Measurements from ENCODE around the gene MAML3.

The MAML3 gene

DNA sequence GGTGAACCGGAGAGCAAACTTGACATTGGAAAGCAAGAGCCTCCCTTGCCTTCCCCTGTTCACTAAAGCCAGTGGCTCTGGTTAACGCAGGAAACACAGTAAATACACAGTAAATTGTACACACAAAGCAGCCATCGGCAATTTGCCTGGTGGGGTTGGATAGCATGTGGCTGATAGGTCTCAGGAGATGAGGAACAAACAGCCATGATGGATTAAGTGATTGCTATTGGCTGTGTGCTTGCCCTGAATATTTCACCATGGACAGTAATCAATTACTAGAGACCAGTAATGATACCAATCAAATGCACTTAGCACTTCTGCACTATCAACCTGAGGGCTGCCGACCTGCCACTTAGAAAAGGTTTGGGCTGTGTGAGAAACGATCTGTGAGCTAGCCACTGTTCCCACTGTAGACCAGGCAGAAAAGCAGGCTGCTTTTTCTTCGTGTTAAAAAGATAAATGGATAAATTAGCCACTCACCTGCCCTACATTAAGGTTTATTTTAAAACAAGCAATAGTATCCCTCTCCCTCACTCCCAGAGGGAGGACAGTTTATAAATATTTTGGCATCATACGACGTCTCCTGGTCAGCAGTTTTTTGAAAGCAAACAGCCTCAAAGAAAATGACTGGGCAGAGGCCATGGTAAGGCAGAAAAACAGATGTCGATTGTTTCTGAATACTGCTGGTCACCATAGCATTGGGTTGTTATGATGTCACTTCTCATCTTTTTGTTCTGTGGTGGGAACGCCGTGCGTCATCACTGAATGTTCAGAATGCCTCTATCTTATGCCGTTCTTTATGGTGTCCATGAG lies 167.1 kb downstream of the MAML3 start:
- DNase-seq = no peak

DNA sequence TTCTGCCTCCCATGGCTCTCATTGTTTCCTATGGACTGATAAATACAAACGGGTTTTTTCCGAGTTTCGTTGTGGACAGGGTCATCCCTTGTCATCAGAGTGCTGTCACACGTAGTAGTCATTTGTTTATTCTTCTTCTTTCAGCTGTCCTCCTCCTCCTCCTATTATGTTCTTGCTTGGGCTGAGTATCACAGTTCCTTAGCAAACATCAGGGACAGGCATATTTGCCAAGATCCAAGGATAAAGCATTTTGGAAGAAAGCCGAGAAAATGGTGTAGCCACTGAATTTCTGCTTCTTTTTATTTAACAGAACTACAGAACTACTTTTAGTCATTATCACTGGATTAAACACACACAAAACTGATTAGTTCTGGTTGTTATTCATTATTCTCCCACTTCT lies 167.9 kb downstream of the MAML3 start:
- DNase-seq = no peak

DNA sequence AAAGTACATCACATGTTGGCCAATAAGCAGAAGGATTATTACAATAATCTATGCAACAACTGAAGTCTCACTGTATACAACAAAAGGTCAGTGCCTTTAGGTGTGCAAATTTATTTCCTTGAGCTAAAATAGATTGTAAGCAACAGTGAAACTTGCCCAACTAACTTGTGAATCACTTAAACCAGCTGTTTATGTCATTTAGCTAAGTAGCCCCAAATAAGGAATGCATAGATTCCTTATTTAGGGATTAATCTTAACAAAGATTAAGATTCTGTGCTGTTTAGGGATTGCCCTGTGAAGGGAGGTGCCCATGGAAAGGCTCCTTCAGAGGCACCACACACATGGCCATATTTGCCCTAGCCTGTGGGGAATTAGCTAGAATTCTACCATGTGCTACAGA lies 168.6 kb downstream of the MAML3 start:
- no peak for DNase-seq

DNA sequence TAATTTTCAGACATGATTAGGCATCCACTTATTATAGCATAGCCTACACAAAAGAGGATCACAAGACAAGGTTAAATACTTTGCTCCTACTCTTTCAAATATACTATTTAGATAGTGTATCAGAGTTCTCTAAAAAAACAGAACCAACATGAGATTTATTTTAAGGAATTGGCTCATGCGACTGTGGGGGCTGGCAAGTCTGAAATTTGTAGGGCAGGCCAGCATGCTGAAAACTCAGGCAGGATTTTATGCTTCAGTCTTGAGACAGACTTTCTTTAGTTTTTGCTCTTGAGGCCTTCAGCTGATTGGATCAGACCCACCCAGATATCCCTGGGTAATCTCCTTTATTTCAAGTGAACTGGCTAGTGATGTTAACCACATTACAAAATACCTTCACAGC lies 169.5 kb downstream of the MAML3 start:
- DNase-seq = no peak

- DNase-seq = no peak
Measured at GRCh38 chr4:139978692-139979091, 175.3 kb downstream of the MAML3 start.

GRCh38 chr4:139977838-139978609 lies 176.0 kb downstream of the MAML3 start:
- DNase-seq = no peak

DNA sequence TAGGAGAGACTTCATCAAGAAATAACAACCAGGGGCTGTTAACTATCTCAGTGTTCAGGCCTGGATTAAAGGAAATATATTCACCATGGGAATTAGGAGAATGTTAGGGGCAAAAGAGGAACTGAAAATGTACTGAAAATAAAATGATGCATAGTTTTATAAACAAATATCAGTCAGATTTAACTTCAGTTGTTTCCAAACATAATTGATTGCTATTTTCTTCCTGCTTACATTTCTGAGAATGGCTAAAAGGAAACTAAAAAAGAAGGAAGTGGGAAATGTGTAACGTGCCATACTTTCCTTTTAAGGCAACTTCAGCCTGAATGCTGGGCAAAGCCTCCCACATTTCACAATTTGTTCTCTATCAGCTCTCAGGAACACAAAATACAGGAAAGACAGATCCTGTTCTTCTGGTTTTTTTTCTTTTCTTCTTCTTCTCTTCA lies 178.1 kb downstream of the MAML3 start:
- DNase-seq = no peak

GRCh38 chr4:139973616-139974015 lies 180.4 kb downstream of the MAML3 start:
- no peak for DNase-seq

GRCh38 chr4:139973015-139973414 lies 181.0 kb downstream of the MAML3 start:
- DNase-seq = no peak

GRCh38 chr4:139972305-139972704 lies 181.7 kb downstream of the MAML3 start:
- no peak for DNase-seq

DNA sequence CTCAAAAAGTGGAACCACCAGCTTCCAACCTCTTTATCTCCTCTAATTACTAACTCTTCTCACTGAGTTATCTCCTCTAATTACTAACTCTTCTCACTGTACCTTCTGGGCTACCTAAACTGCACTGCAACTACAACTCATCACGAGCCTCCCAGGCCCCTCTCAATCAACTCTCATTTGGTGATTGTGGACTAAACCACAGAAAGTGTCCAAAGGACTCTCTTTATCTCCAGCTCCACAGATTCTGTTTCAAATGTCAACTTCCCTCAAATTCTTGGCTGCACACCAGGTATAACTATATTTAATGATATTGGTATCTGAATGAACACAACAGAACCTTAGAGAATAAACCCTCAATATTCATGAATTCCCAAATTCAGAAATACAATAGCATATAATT lies 182.9 kb downstream of the MAML3 start:
- no peak for DNase-seq

DNA sequence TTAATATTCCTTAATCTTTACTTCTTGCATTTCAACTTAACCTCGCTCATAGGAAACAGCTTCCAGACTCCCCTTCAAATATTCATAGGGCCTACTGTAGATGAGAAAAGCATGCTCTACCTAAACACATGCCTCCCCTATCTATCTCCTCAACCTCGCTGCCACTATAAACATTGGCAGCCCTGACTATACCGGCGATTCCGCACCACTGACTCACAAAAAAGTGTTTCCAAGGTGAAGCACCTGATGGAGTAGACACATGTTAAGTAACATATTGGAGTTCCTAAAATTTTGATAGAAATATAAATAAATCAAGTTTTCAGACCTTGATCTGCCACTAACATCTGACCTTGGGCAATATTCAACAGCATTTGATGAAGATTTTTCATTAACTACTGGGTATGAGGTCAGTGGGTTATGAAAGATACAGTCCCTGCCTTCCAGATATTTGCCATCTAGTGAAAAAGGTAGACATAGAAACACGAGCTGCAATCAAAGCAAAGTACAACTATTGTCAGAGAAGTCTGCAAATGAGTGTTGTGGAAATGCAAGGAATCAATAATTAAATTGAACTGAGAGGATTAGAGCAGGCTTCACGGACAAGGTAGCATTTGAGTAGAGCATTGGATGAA lies 184.2 kb downstream of the MAML3 start:
- no peak for DNase-seq

DNA sequence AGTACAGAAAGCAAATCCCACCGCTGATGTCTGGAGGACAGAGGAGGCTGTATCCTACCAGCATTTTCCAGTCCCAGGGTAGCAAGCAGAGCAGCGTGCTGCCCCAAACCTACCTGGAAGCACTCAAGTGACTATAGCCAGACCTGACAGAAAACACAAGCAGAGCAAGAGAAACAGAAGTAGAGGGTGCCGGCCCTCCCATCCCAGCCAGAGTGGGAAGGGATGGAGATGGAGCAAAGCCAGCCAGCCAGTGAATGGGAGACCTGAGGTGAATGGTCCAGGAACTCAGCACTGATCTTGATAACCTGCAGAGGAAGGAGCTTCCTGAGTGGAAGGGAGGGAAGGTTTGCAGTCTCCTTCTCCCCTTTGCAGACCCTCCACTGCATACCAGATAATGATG lies 185.2 kb downstream of the MAML3 start:
- no peak for DNase-seq

DNA sequence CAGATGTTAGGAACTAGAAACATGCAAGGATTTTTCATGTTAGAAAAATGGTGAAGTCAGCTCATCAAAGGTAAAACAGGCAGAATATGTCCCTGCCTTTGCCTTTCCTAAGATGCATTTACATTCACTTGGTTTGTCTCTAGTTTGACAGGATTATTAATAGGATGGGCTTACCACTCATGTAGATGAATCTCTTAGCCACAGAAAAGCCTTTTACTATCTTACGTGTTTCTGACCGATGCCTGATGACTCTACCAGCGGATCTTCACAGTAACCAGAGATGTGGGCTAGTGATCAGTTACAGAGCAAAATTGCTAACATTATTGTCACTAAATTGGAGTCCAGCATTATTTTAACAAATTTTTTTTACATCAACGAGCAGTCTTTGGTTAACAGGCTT lies 187.6 kb downstream of the MAML3 start:
- DNase-seq = no peak

GRCh38 chr4:139965789-139966188 lies 188.2 kb downstream of the MAML3 start:
- no peak for DNase-seq

DNA sequence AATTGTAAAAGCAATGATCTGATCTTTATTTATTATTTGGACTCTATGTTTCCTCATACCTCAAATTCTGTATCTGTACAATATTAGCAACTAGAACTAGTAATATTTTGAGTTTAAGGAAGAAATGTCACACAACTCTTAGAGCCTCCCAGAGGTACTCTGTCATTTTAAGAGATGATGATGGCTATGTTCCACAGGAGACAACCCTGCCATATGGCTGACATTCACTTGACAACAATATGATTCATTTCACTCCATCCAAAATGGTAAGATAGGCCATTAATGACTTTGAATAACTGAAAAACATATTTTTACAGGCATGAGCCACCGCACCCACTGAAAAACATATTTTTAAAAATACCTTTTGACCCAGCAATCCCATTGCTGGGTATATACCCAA lies 190.3 kb downstream of the MAML3 start:
- DNase-seq = no peak

DNA sequence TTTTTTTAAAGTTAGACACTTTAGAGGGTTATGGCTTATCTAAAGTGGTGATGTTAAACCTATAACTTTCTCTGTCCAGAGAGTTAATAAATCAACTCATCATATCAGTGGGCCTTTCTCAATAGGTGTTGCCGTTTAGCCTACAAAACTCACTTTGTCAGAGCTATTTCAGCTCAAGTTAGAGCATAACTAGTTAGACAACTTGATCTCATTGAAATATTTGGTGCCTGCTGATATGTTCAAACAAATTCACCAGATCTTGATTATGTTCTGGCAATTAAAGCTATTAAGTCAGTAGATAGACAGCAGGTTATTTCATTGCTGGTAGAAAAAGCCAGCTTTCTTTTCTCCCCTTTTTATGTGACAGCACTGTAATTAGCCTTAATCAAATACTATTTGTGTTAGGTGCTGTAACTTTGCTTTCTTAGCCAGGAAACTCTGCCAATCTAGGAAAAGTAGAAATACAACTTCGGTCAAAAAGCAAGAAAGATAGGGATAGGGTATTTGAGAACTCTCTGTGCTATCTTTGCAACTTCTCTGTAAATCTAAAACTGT lies 191.8 kb downstream of the MAML3 start:
- no peak for DNase-seq

DNA sequence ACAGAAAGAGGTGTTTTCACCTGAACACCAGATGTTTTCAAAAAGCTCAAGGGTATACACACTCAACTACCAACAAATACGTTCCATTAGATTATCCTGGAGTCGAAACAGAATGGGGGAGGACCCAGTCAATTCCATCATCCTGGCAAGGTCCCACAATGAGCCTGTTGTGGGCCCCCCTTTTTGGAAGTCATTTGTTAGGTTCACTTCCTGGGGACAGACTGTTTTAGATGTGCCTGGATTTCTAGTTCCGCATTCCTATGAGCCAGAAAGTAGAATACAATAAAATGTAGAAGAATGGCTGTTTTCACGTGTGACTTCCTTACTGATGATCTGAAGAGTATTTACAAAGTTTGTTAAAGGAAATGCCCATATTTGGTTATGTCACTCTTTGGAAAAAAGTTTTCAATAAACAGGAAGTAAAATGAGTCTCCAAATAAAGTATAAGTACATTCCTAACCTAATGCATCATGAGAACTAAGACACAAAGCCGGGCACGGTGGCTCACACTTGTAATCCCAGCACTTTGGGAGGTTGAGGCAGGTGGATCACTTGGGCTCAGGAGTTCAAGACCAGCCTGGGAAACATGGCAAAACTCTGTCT lies 192.5 kb downstream of the MAML3 start:
- DNase-seq = no peak

GRCh38 chr4:139959396-139959795 lies 194.6 kb downstream of the MAML3 start:
- no peak for DNase-seq

GRCh38 chr4:139958739-139959098 lies 195.3 kb downstream of the MAML3 start:
- DNase-seq = no peak

- no peak for DNase-seq
Measured at GRCh38 chr4:139957986-139958738, 195.8 kb downstream of the MAML3 start.

DNA sequence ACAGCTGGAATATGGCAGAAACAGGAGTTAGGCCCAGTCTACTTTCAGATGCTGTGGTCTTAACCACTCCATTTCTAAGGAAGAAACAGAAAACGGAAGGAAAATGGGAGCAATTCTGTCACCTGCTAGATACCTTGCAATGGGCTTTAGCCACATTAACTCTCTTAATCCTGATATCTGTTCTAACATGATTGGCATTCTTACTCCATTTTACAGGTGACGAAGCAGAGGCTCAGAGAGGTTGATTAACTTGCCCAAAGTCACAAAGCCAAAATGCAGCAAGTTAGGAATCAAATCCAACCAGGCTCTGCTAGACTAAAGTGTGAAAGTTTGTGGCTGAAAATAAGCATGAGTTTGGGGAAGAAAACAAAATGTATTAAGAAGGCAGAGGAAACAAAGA lies 196.9 kb downstream of the MAML3 start:
- DNase-seq = no peak

All from activated CD4-positive, alpha-beta T cell treated with anti-CD3 and anti-CD28 coated beads for 1 hour (primary cell).